VCaP (cell line): ENCODE results near the gene ARHGEF28.

ENCODE experiments used
- H3K27ac ChIP-seq: fragments of 450-650 bp; 2 replicates; pipeline ENCODE4 v1.5.1; 2017
- TF ChIP-seq, protein P1 (sequence below): fragments of 450-650 bp; conservative IDR thresholded peaks from 2 replicates; pipeline ENCODE4 v1.5.1; 2017; ENCODE audit warnings: mild to moderate bottlenecking, moderate library complexity

The ARHGEF28 gene

DNA sequence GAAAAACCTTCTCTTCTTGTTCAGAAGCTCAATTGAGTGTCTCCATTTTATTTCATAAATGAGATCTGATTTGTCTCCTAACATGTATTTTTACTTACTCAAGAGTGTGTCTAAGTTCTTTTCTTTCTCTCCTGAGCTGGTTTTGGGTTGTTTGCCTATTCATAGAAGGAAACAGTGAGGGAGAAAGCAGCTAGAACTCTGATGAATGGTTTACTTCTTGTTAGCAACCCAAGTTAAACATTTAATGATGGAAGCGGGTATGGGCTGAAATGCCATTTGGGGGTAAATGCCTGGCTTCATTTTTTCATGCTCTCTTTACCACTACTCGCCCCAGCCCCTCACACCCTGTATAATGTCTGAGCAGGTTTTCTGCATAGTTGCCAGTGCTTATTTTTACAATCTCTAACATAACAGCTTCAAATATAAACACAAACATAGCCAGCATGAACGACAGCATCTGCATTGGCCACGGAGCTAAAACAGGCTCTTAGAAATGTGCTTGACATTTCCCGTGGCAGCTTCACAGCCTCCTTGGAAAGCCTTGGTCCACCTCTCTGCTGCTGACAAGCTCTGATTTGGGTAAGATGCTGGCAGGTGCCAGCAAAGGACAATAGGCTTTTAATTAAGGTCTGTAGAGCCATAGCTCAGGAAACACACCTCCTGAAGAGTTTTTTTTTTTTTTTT is 321.1 kb downstream of the ARHGEF28 start:
- TF ChIP-seq, protein P1, sequence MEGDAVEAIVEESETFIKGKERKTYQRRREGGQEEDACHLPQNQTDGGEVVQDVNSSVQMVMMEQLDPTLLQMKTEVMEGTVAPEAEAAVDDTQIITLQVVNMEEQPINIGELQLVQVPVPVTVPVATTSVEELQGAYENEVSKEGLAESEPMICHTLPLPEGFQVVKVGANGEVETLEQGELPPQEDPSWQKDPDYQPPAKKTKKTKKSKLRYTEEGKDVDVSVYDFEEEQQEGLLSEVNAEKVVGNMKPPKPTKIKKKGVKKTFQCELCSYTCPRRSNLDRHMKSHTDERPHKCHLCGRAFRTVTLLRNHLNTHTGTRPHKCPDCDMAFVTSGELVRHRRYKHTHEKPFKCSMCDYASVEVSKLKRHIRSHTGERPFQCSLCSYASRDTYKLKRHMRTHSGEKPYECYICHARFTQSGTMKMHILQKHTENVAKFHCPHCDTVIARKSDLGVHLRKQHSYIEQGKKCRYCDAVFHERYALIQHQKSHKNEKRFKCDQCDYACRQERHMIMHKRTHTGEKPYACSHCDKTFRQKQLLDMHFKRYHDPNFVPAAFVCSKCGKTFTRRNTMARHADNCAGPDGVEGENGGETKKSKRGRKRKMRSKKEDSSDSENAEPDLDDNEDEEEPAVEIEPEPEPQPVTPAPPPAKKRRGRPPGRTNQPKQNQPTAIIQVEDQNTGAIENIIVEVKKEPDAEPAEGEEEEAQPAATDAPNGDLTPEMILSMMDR, result no peak
- no peak overlapping the region for H3K27ac ChIP-seq

- no peak overlapping the region for H3K27ac ChIP-seq
- TF ChIP-seq, protein P1, result no peak
Observed at GRCh38 chr5:73947906-73948640, 322.1 kb downstream of the ARHGEF28 start.

GRCh38 chr5:73948720-73949119 is 322.7 kb downstream of the ARHGEF28 start:
- TF ChIP-seq, protein P1, result no peak
- no peak overlapping the region for H3K27ac ChIP-seq

DNA sequence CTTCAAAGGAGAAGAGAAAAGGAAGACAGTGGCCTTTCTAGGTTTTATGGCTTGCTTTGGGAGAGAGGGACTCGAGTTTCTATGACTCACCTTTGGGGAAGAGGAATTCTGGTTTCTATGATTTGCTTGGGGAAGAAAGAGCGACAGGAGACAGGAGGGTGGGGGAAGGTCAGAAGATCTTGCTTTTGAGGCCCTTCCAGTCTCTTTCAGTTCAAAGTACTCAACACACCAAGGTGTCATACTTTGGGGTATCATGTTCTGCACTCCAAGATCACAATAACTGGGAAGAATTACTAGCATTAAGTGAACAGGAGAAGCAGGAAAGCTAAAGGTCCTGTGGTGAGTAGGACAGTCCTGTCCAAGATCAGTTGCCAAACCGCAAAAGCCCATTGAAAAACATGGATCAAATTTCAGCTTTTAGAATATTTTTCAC is 324.5 kb downstream of the ARHGEF28 start:
- TF ChIP-seq, protein P1, result no peak
- no peak overlapping the region for H3K27ac ChIP-seq

GRCh38 chr5:73950912-73951430 is 325.0 kb downstream of the ARHGEF28 start:
- TF ChIP-seq, protein P1, result no peak
- H3K27ac ChIP-seq, result no peak overlapping the region

DNA sequence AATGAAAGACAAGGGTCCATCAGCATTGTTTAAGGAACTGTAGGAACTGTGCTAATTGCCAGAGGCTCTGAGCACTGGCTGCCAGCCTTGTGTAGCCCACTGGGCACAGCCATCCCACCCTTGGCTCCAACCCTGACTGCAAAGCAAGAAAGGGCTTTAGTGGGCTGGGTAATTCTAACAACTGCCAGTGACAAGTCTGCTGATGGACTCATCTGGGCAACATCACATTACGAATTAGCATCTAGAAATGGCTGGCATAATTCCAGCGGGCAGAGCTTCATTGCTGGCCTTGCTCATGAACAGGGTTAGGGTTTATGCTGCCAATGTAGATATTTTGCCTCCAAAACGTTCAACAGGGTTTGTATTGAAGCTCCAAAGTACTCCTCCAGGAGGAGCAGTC is 326.9 kb downstream of the ARHGEF28 start:
- TF ChIP-seq, protein P1, result no peak
- no peak overlapping the region for H3K27ac ChIP-seq

DNA sequence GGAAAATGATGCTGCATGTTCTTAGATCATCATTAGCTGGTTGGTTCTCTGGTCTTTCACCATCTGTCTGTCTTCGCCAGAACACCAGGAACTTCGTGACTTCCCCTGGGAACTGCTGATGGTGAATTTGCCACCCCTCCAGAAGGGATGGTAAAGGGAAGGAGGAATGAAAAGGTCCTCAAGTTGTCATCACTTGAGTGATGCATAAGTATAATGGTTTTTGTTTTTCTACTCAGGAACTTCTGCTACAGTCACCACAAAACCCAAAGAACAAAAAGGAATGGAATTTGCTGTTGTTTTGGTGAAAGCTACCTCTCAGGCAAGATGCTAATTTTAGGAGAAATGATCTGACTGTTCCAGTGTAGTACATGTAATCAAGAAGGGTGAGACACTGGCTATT is 328.4 kb downstream of the ARHGEF28 start:
- no peak overlapping the region for H3K27ac ChIP-seq
- TF ChIP-seq, protein P1, result no peak
